Measurements from ENCODE around the gene RUBCNL. TPM values are rescaled to one million over a fixed set of nuclear protein-coding genes. Genes with fewer than 3 reads are reported as not detected.

Gene RUBCNL
- total and polyA plus RNA-seq, 2 experiments from 2014 or later, result 4.2 to 5.9 TPM

DNA sequence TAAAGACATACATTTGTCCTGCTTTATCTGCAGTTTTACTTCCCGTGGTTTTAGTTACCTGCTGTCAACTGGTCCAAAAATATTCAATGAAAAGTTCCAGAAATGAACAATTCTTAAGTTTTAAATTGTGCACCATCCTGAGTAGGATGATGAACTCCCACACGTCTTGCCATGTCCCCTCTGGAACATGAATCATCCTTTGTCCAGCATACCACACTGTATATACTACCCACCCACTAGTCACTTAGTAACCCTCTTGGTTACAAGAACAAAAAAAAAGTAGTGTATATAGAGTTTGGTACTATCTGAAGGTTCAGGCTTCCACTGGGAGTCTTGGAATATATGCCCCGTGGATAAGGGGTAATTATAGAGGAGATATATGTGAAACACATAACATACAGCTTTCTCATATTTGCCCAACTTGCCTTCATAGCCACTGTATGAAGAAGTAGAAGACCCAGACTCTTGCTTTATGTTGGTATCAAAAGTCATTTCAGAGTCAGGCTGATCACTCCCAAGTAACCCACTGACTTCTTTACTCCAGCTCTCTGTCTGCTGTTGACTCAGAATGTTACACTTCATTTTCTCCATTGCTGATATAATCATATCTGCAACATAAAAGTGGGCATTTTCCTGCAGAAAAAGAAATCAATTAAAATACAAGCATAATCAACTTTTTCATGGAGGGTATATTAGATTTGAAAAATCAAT is 19.3 kb downstream of the RUBCNL start (continued):
- TF ChIP-seq ZNF462 (CRISPR knock-in tag; IDR thresholded peaks at IDR 0.05), result no peak

DNA sequence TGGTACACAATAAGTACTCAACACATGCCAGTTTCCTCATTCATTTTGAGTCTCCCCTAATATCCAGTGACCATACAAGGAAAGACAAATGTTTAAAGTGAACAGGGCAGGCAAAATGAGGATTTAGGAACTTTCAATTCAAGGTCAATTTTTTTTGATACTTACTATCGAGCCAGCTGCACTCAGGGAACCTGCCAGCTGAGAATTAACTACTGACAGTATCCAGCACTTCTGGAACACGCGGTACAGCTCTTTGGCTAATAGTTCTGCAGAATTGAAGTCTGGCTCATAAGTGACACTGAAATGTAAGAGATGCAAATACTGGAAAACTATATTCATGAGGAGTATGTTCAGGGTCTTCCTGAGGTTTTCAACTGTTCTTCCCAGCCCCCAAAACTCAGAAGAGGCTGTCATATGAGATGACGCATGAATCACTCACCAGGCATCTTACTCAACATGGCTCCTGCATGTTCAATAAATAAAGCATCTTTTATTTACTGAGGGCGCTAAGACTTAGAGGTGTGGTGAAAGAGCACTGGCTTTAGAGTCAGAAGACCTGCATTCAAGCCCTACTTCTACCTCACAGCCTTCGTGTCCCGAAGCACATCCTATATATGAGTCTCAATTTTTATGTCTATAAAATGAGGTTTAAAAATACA is 25.6 kb downstream of the RUBCNL start:
- Mint-ChIP-seq H3K27ac (no peak overlapping the region), H3K36me3 (ENCODE audit: low read depth) (no peaks in the 10 kb centered on the region), H3K4me1 (peaks cover 5% of the 10 kb centered on the region; the same call in 2 of the 3 replicates), H3K9me3 (no peaks in the 10 kb centered on the region), H3K4me3 (no peak overlapping the region), H3K27me3 (ENCODE audit: insufficient read depth, low read depth, poor library complexity) (no peaks in the 10 kb centered on the region)
- ATAC-seq (no peak), DNase-seq (ENCODE audit: low spot score) (no peak)
- Histone ChIP-seq H3F3A (replicated peaks; ENCODE audit: low read depth) (no peaks in the 10 kb centered on the region), H3K4me2 (no peak overlapping the region), H2AFZ (no peak overlapping the region), H3K27ac (ENCODE audit: low read depth) (no peak overlapping the region), H3K36me3 (ENCODE audit: insufficient read depth) (no peaks in the 10 kb centered on the region), H3K79me2 (replicated peaks; ENCODE audit: insufficient read depth) (no peaks in the 10 kb centered on the region), H3K4me3 (no peak overlapping the region), H3K9me2 (ENCODE audit: insufficient read depth) (no peaks in the 10 kb centered on the region), H3K27me3 (ENCODE audit: insufficient read depth) (no peaks in the 10 kb centered on the region), H3K4me1 (ENCODE audit: insufficient read depth) (0 out of 2 replicates have a peak, but pooled peaks cover 4% of the 10 kb centered on the region), H4K20me1 (replicated peaks; ENCODE audit: insufficient read depth) (no peaks in the 10 kb centered on the region)
- no peak for TF ChIP-seq CTCF (conservative IDR thresholded peaks at IDR 0.05; ENCODE audit: low read depth in 2 of 2)
- no peak for TF ChIP-seq CREB1 (CRISPR knock-in tag; IDR thresholded peaks at IDR 0.05; ENCODE audit: low read depth)
- TF ChIP-seq ZNF114 (CRISPR knock-in tag; IDR thresholded peaks at IDR 0.05), result no peak
- TF ChIP-seq ZNF331 (CRISPR knock-in tag; IDR thresholded peaks at IDR 0.05; ENCODE audit: low read depth), result no peak
- no peak for TF ChIP-seq EZH2 (IDR thresholded peaks at IDR 0.05; ENCODE audit: low read depth, unreplicated experiment)
- TF ChIP-seq EZH2phosphoT487 (IDR thresholded peaks at IDR 0.05; ENCODE audit: unreplicated experiment), result no peak
- TF ChIP-seq, protein P1, sequence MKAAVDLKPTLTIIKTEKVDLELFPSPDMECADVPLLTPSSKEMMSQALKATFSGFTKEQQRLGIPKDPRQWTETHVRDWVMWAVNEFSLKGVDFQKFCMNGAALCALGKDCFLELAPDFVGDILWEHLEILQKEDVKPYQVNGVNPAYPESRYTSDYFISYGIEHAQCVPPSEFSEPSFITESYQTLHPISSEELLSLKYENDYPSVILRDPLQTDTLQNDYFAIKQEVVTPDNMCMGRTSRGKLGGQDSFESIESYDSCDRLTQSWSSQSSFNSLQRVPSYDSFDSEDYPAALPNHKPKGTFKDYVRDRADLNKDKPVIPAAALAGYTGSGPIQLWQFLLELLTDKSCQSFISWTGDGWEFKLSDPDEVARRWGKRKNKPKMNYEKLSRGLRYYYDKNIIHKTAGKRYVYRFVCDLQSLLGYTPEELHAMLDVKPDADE (IDR thresholded peaks at IDR 0.05), result no peak
- TF ChIP-seq, protein P2, sequence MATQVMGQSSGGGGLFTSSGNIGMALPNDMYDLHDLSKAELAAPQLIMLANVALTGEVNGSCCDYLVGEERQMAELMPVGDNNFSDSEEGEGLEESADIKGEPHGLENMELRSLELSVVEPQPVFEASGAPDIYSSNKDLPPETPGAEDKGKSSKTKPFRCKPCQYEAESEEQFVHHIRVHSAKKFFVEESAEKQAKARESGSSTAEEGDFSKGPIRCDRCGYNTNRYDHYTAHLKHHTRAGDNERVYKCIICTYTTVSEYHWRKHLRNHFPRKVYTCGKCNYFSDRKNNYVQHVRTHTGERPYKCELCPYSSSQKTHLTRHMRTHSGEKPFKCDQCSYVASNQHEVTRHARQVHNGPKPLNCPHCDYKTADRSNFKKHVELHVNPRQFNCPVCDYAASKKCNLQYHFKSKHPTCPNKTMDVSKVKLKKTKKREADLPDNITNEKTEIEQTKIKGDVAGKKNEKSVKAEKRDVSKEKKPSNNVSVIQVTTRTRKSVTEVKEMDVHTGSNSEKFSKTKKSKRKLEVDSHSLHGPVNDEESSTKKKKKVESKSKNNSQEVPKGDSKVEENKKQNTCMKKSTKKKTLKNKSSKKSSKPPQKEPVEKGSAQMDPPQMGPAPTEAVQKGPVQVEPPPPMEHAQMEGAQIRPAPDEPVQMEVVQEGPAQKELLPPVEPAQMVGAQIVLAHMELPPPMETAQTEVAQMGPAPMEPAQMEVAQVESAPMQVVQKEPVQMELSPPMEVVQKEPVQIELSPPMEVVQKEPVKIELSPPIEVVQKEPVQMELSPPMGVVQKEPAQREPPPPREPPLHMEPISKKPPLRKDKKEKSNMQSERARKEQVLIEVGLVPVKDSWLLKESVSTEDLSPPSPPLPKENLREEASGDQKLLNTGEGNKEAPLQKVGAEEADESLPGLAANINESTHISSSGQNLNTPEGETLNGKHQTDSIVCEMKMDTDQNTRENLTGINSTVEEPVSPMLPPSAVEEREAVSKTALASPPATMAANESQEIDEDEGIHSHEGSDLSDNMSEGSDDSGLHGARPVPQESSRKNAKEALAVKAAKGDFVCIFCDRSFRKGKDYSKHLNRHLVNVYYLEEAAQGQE (IDR thresholded peaks at IDR 0.05; ENCODE audit: unreplicated experiment), result no peak
- TF ChIP-seq NANOG (IDR thresholded peaks at IDR 0.05; ENCODE audit: borderline replicate concordance), result no peak
- no peak for TF ChIP-seq STAT1 (IDR thresholded peaks at IDR 0.05; ENCODE audit: unreplicated experiment)
